Medulla oblongata (tissue), 1 donor: ENCODE measurements around the gene HIGD1B.

Source experiments
- DNase-seq: peaks from one replicate; pipeline ENCODE4 v3.0.0-alpha.2; 2015; ENCODE audit errors: extremely low spot score

The HIGD1B gene

DNA sequence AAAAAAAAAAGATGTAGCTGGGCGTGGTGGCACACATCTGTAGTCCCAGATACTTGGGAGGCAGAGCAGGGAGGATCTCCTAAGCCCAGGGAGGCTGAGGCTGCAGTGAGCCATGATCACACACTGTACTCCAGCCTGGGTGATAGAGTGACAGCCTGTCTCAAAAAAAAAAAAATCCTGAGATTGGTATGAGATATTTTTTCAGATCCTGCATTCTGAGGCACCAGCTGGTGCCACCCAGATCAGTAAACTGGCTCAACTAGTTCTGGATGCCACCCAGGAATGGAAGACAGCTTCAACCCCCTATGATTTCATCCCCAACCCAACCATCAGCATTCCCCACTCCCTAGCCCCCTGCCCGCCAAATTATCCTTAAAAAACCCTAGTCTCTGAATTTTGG is 10.5 kb upstream of the HIGD1B start:
- DNase-seq: no peak

DNA sequence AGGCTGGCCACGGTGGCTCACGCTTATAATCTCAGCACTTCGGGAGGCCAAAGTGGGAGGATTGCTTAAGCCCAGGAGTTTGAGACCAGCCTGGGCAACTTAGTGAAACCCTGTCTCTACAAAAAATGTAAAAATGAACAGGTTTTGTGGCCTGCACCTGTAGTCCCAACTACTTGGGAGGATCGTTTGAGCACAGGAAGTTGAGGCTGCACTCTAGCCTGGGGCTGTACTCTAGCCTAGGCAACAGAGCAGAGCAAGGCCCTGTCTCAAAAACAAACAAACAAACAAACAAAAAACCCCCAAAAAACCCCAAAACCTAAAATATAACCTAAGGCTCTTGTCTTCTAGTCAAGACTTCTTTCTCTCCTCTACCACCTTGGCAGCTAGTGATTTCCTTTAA is 7.4 kb upstream of the HIGD1B start:
- no peak for DNase-seq

DNA sequence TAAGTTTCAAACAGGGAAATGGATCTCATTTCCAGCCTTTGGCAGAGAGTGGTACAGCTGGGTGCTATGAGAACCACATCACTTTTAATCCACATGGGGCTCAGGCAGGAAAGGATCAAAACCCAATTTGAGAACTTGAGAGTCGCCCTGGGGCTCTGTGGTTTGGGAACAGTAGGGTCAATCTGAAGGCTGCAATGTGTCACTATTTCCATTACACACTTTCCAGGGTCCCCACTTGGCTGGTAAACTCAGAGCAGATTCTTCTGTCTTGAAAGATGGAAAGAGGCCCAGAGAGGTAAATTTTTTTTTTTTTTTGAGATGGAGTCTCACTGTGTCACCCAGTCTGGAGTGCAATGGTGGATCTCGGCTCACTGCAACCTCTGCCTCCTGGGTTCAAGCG is 6.7 kb upstream of the HIGD1B start:
- no peak for DNase-seq

DNA sequence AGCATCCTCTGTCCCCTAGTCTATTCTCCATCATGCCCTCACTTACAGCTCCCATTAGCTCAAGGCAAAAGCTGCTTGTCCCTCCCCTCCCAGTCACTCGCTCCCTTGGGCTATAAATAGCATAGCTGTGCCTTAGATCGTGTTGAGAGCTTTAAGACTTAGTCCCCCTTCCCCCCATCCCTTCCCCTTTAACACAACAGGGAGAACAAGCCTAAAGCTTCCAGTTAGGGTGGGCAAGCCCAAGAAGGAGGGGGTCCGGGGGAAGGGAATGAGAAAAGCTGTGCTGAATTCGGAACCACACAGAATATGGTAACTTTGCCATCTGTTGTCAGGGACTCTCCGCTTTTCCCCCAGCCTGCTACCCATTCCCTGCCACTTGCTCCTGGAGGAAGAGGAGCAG is 4.9 kb upstream of the HIGD1B start:
- no peak for DNase-seq

DNA sequence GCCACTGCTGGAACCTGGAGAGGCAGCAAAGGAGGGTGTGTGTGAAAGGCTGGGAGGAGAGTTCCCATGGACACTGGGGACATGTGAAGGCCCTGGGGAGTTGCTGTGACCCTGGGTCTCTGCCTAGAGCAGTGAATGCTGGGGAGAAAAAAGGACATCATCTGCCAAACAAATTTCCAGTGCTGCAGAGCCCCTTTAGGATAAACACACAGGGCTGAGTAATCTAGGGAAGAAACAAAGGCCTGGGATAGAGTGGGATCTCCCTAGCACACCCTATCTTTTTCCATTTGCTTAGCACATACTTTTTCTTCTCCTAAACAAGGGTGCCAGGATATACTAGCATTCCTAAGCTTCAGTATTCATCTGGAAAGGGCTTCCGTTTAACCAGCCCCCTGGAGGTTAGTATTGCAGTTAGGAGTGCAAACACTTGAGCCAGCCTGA is 3.3 kb upstream of the HIGD1B start:
- no peak for DNase-seq

DNA sequence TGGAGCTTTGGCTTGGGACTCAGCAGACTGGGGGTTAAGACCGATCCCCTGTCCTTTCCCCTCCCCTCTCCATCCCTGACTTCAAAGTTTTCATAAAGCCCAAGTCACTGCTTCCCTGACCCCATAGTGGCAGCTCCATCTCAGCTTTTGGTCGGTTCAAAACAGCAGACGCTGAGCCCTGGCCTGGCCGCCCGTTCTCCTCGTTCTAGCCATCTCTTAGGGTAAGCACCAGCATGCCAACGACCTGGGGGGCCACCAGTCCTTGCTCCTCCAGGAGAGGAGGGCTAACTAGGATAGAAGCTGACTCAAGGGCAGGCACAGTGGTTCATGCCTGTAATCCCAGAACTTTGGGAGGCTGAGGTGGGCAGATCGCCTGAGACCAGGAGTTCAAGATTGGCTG is 1.5 kb upstream of the HIGD1B start:
- DNase-seq: no peak

DNA sequence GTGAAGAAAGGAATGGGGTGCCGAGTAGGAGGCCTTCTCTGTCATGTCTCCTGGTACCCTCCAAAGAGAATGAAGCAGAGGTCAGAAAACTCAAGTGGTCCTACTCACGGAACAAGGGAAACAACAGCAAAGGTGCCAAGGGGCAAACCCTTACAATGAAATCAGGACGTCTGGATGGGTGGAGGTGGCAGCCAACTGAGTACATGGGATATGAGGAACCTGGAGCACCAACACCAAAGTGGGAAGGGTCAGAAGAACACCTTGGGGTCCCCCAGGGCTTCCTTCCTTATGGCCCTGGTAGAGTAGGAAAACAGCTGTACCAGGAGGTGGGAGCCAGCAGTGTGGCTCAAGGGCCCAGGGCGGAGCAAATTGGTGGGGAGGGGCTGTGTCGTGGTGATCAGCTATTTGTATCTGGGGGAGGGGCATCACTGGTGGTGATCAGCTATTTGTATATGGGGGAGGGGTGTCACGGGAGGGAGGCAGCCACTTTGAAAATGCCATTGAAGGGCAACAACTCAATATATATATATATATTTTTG is 643 bp downstream of the HIGD1B start:
- DNase-seq: no peak

DNA sequence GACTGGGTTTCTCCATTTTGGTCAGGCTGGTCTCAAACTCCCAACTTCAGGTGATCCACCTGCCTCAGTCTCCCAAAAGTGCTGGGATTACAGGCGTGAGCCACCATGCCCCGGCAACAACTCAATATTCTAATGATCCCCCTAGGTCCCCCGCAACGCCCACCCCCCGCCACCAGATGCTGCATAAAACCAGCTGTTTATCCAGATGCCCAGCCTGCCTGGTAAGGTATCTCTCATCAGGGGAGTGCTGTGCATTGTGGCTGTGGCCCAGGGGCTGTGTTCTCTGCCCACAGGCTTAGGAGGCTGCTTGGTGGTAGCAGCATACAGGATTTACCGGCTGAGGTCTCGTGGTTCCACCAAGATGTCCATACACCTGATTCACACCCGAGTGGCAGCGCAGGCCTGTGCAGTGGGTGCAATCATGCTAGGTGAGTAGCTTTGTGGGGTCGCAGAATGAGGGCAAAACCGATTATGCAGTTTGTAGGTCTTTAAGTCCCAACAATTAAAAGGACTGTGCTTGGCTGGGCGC is 1.3 kb downstream of the HIGD1B start:
- DNase-seq: no peak

DNA sequence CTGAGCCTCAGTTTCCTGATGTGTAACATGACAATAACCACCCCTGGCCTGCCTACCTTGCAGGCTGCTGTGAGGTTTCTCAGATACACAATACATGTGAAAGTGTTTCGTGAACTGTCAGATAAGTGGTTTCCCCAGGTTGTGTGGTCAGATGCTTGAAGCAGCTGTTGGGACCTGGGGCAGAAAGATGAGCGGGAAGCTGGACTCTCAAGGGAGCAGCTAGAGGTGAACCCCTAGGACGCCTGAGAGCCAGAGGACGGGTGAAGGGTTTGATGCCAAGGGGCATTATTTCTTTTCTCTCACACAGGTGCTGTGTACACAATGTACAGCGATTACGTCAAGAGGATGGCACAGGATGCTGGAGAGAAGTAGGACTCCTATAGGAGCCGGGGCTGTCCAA is 2.3 kb downstream of the HIGD1B start:
- DNase-seq: no peak

DNA sequence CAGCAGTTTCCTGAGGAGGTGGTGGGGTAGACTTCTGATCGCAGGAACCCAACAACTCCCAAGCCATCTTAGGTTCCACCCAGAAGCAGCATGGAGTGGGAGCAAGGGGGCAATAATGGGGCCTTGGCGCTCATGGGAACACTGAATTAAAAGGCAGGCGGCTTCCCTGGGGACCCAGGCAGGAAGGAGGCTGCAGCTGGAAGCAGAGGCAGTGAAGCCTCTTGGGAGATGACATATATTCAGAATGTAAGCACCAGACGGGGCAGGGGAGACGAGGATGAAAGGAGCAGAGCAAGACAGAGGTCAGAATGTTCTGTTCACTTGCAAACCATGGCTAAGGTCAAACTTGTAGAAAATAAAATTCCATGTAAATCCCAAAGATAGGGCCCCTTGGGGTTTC is 2.9 kb downstream of the HIGD1B start:
- DNase-seq: no peak

DNA sequence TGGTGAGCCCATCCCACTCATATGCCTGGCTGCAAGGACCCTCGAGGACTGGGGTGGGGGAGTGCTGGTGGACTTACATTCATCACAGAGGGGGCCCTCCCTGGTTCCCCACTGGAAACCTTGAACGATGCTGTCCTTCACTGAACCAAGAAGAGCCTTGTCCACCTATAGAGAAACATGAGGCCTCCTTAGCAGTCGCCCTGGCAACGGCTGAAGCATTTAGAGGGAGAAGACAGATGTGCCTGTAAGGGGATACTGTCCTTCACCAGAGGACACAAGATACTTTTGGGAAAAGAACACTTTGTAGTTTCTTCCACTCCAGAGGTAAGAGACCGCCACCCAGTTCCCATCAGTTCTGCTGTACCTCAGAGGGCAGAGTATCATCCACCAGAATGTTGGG is 6.5 kb downstream of the HIGD1B start:
- no peak for DNase-seq

DNA sequence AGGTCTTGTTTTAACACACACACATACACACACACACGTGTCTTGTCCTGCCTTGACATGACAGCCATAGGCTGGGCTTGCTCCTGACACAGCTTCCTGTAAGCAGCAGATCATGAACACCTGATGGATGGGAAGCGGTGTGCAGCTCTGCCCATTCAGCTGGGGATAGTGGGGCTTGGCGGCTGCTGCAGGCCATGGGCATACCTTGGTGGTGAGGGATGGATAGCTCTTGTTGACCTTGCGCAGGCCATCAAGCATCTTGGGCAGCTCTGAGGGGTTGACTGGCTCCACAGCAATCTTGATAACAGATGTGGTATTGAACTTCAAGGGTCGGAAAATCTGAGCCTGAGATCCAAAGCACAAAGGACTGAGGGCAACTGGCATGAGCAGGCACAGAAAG is 12.0 kb downstream of the HIGD1B start:
- no peak for DNase-seq

DNA sequence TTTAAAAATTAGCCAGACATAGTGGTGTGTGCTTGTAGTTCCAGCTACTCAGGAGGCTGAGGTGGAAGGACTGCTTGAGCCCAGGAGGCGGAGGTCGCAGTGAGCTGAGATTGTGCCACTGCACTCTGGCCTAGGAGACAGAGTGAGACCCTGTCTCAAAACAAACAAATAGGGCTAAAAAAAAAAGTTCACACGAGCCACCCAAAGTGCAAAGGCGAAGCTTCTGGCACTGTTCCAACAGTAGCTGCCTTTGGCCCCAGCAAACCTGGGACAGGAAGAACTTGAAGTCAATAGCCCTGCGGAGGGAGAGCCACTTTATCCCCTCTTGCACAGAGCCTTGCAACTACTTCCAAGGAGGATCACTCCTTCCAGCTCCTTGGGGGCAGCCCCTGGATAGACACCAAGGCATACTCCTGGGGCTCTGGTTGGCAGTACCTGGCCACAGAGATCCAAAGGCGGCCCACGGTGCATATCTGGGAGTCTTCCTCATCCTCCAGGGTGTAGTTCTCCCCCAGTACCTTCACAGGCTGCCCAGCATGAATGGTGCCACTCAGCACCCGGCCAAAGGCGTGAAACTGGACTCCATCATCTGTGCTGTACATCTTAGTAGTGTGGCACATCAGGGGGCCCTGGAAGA is 14.7 kb downstream of the HIGD1B start:
- no peak for DNase-seq

DNA sequence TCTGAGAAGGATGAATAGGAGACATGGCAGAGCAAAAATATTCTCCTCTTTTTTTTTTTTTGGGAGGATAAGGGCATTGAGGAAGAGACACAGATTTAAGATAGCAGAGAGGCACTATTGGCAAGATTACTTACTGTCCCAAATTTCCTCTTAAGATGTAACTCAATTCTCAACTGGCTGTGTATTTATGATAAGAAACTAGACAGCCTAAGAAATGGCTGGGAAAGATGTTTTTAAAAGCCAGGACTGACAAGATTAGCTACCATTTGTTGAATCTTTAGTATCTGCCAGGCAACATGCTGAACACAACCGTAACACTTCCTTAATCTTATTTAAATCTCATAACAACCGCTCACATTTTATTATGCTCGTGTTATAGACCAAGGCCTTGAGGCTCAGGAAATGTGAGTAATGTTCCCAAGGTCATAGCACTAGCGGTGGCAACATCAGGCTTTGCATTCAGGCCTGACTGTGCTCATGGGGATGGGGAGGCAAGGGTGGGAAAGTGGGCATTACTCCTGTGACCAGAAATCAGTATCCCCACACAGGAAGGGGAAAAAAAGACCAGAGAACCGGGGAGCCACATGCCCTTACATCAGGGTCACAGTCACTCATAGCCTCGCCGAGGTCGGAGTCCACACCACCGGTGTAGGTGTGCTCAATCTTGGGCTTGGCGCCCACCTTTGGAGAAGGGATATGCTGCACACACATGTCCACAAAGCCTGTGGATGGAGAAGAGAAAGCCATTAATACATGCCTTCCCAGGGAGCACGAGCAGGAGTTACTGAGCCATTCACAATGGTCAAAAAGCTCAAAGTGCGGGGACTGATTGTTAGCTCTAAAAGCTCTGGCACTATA is 15.6 kb downstream of the HIGD1B start:
- DNase-seq: no peak

DNA sequence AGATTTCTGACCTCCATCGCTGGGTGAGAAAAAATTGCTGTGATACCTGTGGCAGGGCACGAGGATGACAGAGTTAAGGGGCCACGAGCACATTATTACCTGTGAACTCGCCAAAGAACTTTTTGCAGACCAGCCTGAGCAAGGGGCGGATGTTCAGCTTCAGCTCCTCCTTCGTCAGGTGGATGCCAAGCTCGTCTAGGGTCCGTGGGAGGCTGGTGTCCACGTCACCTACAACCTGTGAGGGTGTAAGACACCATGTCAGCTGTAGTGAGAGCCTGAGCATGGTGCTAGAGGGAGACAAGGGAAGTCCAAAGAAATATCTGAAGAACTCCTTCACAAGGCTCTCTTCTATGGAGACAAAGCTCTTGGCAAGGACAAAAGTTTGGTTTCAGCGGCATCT is 17.1 kb downstream of the HIGD1B start:
- no peak for DNase-seq

DNA sequence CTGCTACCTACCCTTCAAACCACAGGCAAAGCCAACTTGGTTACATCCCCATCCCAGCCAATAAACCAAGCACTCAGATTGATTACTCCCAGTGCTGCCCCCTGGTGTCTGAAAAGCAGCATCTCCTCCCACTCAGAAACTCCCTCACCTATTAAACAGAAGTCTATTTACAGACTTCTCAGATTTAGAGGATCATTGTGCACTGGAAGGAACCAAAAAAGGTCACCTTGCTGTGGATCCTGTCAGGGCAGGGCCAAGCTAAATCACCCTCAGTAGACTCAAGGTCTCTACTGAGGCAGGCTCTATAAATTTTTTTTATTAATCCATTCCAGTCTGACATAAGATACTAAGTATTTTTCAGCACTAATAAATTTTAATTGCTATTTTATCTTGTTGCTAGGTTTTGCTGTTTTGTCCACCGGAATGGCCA is 17.6 kb downstream of the HIGD1B start:
- DNase-seq: peak; percentile 77

DNA sequence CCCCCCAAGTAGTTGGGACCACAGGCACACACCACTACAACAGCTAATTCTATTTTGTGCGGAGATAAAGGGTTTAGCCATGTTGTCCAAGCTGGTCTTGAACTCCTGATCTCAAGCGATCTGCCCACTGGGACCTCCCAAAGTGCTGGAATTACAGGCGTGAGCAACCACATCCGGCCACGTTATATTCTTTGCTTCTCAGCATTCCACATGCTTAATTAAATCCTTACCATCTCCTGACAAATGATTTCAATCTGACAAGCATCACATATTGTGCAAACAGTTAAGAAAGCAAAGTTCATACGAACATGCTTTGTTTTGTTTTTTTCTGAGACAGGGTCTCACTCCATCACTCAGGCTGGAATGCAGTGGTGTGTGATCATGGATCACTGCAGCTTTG is 18.2 kb downstream of the HIGD1B start:
- no peak for DNase-seq

DNA sequence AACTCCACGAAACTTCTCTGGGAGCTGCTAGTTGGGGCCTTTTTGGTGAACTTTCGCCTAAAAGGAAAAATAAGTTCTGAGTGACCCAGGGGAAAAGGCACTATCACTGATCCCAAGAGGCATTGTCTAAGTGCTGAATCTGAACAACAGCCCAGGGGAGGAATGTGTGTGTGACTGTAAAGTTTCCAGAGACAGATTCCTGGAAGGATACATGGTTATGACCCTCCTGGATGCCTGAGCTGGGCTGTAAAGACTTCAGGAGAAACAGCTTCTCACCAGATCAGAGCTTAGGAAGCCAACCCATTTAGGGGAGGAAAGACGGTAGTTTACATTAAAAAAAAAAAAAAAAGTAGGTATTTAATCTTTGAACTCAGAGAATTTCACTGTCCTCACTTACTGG is 20.2 kb downstream of the HIGD1B start:
- no peak for DNase-seq

DNA sequence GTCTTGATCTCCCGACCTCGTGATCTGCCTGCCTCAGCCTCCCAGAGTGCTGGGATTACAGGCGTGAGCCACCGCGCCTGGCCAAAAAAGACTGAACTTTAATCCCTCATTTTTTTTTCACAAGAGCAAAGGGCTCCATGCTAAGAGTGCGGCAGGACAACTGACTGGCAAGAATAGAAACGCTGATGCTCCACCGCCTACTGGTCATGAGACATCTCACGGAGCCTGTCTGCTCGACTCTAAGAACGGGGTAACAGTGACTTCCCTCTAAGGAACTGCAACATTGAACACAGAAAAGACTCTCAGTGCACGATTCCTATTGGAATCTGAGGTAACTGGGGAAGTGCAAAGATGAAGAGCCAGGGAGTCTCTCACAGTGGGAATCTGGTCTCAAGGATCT is 23.9 kb downstream of the HIGD1B start:
- no peak for DNase-seq

DNA sequence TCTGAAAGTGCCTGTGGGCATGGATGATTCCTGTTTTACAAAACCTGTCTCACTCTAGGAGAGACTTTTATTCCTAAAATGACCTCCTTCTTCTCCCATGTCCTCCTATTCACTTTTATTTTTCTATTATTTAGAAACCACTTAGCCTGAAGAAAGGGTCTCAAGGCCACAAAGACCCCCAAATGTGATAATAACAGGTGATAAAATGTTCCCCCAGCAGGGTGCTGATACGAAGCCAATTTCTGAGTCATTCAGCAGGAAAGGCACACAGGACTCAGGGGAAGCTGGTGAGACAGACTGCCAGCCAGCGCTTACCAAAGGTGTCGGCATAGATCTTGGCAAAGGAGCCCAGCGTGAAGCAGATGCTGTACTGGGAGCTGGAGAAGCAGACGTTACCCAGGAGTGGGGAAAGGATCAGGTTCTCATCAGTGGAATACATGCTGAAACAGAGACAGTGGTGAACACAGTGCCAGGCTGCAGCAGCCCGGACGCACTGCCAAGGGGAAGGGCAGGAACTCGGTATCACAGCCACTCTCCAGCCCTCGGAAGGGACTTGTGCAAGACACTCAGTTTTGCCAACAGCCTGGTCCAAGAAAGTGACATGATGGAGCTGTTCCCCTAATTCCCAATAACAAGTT is 24.6 kb downstream of the HIGD1B start:
- no peak for DNase-seq

DNA sequence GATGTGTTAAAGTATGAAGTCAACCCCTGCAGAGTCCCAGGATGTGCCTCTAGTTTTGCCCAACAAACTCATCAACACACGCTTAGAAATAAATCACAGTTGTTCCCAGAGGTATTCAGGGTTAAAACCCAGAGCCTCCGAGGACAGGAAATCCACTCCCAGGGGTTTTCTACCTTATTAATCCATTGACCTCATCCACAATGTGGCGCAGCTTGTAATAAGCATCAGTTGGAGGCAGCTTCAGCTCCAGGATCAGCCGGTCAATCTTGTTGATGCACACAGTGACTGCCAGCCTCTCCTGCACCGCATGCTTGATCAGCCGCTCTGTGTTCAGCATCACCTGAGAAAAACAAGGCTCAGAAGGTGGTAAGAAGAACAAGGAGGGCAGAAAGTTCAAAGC is 28.1 kb downstream of the HIGD1B start:
- DNase-seq: no peak

DNA sequence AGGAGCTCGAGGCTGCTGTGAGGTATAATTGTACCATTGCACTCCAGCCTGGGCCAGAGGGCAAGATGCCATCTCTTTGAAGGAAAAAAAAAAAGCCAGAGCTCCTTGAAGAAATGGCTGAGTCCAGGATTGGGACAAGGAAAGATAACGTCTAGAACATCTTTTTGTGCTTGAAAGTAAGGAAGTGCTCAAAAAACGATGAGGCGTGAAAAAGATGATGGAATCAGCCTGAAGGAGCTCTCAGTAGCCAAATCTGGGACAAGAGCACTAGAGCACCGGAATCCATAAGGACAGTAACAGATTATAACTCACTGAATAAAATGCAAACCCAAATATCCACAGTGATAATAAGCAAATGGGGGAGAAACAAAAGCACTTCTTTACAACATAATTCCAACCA is 29.4 kb downstream of the HIGD1B start:
- no peak for DNase-seq
